Cerebellar nuclear complex (tissue), 1 donor: Measurements from ENCODE around the gene SHC2.
"Not testable (repeated sequence)": the region's sequence is repeated elsewhere in the genome, so short reads cannot be mapped to it uniquely, and the experiment has no call there.

Experiments
- DNase-seq, 2 experiments: peaks; one replicate each; lab custom pipeline; 2025; lab: John Stamatoyannopoulos, UW

Gene SHC2

DNA sequence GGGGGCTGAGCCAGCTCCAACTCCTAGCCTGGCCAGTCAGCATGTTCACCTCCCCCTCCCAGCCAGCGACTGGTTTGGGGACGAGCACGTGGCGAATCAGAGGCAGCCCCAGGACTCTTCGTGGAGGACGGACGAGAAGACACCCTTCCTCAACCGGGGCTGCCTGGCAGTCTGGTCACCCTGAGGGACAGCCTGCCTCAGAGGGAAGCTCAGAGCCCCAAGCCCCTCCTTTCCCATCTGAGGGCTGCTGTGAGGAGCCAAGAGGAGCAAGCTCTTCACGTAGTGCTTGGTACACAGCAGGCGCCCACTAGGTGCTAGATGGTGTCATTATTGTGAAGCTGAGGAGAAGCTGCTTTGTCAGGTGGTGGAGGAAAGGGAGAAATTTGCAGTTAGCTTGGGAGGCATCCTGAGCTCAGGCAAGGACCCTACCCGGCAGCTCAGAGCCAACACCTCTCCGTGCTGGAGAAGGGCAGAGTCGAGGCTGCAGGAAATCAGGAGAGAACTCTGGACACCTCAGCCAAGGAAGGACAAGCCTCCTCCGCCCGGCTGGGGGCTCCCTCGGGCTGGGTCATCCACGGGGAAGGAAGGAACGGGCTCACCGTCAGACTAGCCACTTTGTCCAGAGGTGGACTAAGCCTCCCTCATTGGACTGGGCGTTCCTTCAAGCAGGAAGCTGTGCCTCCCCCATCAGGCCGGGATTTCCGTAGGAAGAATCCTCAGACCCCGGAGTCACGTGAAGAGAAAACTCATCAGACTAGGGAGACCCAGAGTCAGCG lies 37.0 kb downstream of the SHC2 start:
- no peak for DNase-seq

- not testable (repeated sequence) for DNase-seq
Measured at GRCh38 chr19:422917-423226, 38.0 kb downstream of the SHC2 start.

GRCh38 chr19:422213-422916 lies 38.5 kb downstream of the SHC2 start:
- DNase-seq: no peak

GRCh38 chr19:419721-420515 lies 40.9 kb downstream of the SHC2 start:
- no peak for DNase-seq

DNA sequence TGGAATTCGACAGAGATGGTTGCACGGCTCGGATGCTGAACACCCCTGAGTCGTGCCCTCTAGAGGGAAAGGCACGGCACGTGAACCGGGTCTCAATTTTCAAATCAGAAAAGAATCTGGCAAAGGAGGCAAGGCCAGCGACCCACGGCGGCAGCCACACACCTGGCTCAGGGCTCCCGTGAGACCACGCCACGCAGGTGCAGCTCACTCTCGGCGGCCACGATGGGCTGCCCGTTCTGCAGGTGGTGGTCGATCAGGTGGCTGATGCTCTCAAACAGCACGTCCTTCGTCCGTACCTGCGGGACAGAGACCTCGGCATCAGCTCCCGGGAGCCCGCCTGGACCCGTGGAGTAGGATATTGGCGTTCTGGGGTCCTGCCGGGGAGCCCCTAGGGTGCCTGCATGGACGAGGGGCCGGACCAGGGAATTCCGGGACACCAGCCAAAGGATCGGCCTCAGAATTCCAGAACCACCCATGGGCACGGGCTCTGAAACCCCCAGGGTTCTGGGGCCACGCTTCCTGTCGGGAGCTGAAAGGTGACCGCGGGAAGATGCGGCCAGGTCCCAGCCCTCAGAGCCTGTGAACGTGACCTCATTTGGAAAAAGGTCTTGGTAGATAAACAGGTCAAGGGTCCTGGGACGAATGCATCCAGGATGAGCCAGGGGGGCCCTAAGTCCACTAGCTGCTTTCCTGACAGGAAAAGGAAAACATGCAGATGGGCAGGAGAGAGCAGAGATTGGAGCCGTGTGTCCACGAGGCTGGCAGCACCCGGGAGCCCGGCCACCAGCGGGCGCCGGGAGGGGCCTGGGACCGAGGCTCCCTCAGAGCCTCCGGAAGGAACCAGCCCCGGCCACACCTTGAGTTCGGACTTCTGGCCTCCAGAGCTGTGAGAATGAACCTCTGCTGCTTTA lies 41.8 kb downstream of the SHC2 start:
- DNase-seq: no peak

DNA sequence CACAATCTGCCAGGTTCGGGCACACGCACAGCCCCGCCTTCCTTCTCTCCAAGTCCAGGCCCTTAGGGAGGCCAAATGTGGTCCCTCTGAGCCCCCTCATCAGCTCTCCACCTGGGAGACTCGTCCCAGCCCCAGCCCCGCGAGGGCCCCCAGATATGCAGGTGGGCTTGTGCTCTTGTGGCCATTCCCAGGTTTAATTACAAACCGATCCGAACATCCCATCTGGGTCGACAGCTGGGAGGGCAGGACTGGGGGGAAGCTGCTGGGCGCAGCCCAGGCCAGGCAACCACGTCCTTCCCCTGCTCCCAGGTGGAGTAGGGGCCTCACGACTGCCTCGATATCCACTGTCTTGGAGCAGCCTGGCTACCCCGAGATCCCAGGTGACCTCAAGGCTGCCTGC lies 44.4 kb downstream of the SHC2 start:
- DNase-seq: no peak

GRCh38 chr19:415292-415691 lies 45.5 kb downstream of the SHC2 start:
- no peak for DNase-seq

- DNase-seq: no peak
Measured at GRCh38 chr19:413756-414420, 46.9 kb downstream of the SHC2 start.

GRCh38 chr19:412356-413355 lies 48.2 kb downstream of the SHC2 start:
- no peak for DNase-seq

DNA sequence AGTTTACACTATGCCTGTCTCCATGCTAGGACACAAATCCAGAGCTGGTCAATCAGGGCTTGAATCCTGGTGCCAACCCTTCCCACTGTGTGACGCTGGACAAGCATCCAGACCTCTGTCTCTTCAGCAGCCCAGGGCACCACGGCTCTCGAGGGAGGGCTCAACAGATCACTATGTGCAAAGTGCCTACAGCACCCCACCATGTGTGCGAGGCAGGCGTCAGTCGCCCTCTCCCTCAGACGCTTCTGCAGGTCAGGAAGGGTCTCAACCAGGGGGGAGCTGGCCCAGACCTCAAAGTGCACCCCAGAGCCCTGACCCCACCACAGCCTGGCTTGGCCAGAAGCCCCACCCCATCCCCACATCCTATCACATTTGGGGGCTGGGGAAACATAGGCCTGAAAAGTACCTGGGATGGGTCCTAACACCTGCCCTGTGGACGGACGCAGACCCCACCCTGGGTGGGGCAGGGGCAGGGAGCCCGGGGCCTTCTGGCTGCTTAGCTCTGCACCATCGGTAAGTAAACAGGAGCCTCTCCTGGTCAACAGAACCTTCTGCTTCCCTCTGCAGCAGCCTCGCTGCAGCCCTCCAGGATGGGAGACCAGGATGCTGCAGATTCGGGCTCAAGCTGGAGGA lies 49.0 kb downstream of the SHC2 start:
- no peak for DNase-seq

GRCh38 chr19:411121-411722 lies 49.6 kb downstream of the SHC2 start:
- DNase-seq: not testable (repeated sequence)

DNA sequence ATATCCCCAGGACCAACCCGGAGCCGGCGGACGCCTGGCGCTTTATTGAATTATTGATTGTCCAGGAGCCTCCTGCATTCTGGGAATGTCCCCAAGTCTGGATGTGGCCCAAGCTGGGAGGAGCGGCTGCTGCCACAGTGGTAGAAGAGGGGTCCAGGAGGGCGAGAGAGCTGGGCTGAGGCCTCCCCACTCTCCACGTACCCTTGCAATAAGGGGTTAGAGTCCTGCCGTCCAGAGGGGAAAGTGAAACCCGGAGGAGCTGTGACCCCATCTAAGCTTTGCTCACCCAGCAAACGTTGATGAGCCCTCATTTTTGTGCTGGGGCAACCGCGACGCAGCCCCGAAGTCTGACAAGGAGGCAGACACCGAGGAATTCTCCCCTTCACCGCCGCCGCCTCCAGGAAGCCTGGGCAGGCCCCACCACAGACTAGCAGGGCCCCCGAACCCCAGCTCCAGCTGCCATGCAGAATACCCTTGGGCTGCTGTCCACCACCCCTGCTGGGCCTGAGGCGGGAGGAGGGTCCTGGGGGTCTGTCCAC lies 50.5 kb downstream of the SHC2 start:
- DNase-seq: no peak

GRCh38 chr19:409516-410242 lies 51.2 kb downstream of the SHC2 start:
- no peak for DNase-seq

GRCh38 chr19:408902-409515 lies 51.8 kb downstream of the SHC2 start, which contains the start of gene C2CD4C:
TSS of gene C2CD4C (minus strand) at chr19:409147. CDS start at chr19:408361, 786 bp downstream.
- DNase-seq: no peak

GRCh38 chr19:408441-408901 lies 52.4 kb downstream of the SHC2 start:
- no peak for DNase-seq

- DNase-seq: no peak
Measured at GRCh38 chr19:407511-408440, 53.1 kb downstream of the SHC2 start.
